ENCODE measurements around the gene SRRM2. TPM values are rescaled to one million over a fixed set of nuclear protein-coding genes. Genes with fewer than 3 reads are reported as not detected.
"Not testable (repeated sequence)": the region's sequence is repeated elsewhere in the genome, so short reads cannot be mapped to it uniquely, and the experiment has no call there.

The SRRM2 gene
- total RNA-seq, 2 donors from 2014 or later, result 1,185 to 1,285 TPM

GRCh38 chr16:2719328-2720063, 32.9 kb upstream of the SRRM2 start:
- ATAC-seq, result no peak
- peak overlapping the region; percentile 28 for H3K4me3 Mint-ChIP-seq
- peaks cover 6% of the 10 kb centered on the region for H3K4me1 Mint-ChIP-seq
- no peak for DNase-seq
- no peak overlapping the region for H3K27ac Mint-ChIP-seq
- no peaks in the 10 kb centered on the region for H3K9me3 ChIP-seq (ENCODE audit: control insufficient read depth, low read length, poor library complexity, severe bottlenecking)
- peaks cover 3% of the 10 kb centered on the region for H3K36me3 Mint-ChIP-seq (ENCODE audit: low read depth)
- H3K27me3 Mint-ChIP-seq, result peaks cover 5% of the 10 kb centered on the region

GRCh38 chr16:2720064-2720457, 32.4 kb upstream of the SRRM2 start, which contains the start of gene PRSS27:
PRSS27 (minus strand) TSS chr16:2720224; CDS start chr16:2720160, 64 bp downstream.
- ATAC-seq (no peak), DNase-seq (no peak)
- Mint-ChIP-seq H3K36me3 (ENCODE audit: low read depth) (peaks cover 3% of the 10 kb centered on the region), H3K27me3 (peaks cover 9% of the 10 kb centered on the region), H3K27ac (peak within 1 kb of the TSS; percentile 29), H3K4me3 (peak within 1 kb of the TSS; percentile 87), H3K4me1 (peaks cover 3% of the 10 kb centered on the region)
- no peaks in the 10 kb centered on the region for H3K9me3 ChIP-seq (ENCODE audit: control insufficient read depth, low read length, poor library complexity, severe bottlenecking)

- no peaks in the 10 kb centered on the region for H3K4me1 Mint-ChIP-seq
- peak; percentile 92 for ATAC-seq
- H3K4me3 Mint-ChIP-seq, result peak overlapping the region; percentile 87
- no peaks in the 10 kb centered on the region for H3K9me3 ChIP-seq (ENCODE audit: control insufficient read depth, low read length, poor library complexity, severe bottlenecking)
- H3K27ac Mint-ChIP-seq, result peak overlapping the region; percentile 29
- peaks cover 3% of the 10 kb centered on the region for H3K36me3 Mint-ChIP-seq (ENCODE audit: low read depth)
- peak; percentile 79 to 84 (median 82) for DNase-seq
- H3K27me3 Mint-ChIP-seq, result peaks cover 16% of the 10 kb centered on the region
These were observed 31.5 kb upstream of the SRRM2 start for GRCh38 chr16:2720719-2721633.

GRCh38 chr16:2721634-2722173, 30.7 kb upstream of the SRRM2 start:
- not testable (repeated sequence) for H3K9me3 ChIP-seq (ENCODE audit: control insufficient read depth, low read length, poor library complexity, severe bottlenecking); H3K4me1 Mint-ChIP-seq; DNase-seq; ATAC-seq; H3K36me3 Mint-ChIP-seq (ENCODE audit: low read depth)
- Mint-ChIP-seq H3K4me3 (peak overlapping the region; percentile 55), H3K27me3 (peaks cover 16% of the 10 kb centered on the region), H3K27ac (peak overlapping the region; percentile 29)

GRCh38 chr16:2724088-2724676, 28.3 kb upstream of the SRRM2 start:
- peaks cover 16% of the 10 kb centered on the region for H3K27me3 Mint-ChIP-seq

GRCh38 chr16:2724816-2725348, 27.6 kb upstream of the SRRM2 start:
- Mint-ChIP-seq H3K36me3 (ENCODE audit: low read depth) (peaks cover 3% of the 10 kb centered on the region), H3K27me3 (peaks cover 16% of the 10 kb centered on the region), H3K27ac (no peak overlapping the region), H3K4me1 (no peaks in the 10 kb centered on the region), H3K4me3 (no peak overlapping the region)
- ATAC-seq (no peak), DNase-seq (no peak)
- no peaks in the 10 kb centered on the region for H3K9me3 ChIP-seq (ENCODE audit: control insufficient read depth, low read length, poor library complexity, severe bottlenecking)

More at GRCh38 chr16:2724088-2724676, 28.3 kb upstream of the SRRM2 start:
- ATAC-seq, result no peak
- no peaks in the 10 kb centered on the region for H3K4me1 Mint-ChIP-seq
- H3K9me3 ChIP-seq (ENCODE audit: control insufficient read depth, low read length, poor library complexity, severe bottlenecking), result no peaks in the 10 kb centered on the region
- peaks cover 3% of the 10 kb centered on the region for H3K36me3 Mint-ChIP-seq (ENCODE audit: low read depth)
- no peak overlapping the region for H3K4me3 Mint-ChIP-seq
- no peak for DNase-seq
- H3K27ac Mint-ChIP-seq, result no peak overlapping the region

GRCh38 chr16:2726923-2727322, 25.5 kb upstream of the SRRM2 start:
- no peaks in the 10 kb centered on the region for H3K9me3 ChIP-seq (ENCODE audit: control insufficient read depth, low read length, poor library complexity, severe bottlenecking)
- H3K4me1 Mint-ChIP-seq, result no peaks in the 10 kb centered on the region
- ATAC-seq (no peak), DNase-seq (no peak)
- peaks cover 16% of the 10 kb centered on the region for H3K27me3 Mint-ChIP-seq
- H3K4me3 Mint-ChIP-seq, result no peak overlapping the region
- H3K27ac Mint-ChIP-seq, result no peak overlapping the region
- H3K36me3 Mint-ChIP-seq (ENCODE audit: low read depth), result peaks cover 3% of the 10 kb centered on the region

- DNase-seq, result no peak
- peaks cover 3% of the 10 kb centered on the region for H3K36me3 Mint-ChIP-seq (ENCODE audit: low read depth)
- no peaks in the 10 kb centered on the region for H3K4me1 Mint-ChIP-seq
- H3K27me3 Mint-ChIP-seq, result peaks cover 16% of the 10 kb centered on the region
- H3K9me3 ChIP-seq (ENCODE audit: control insufficient read depth, low read length, poor library complexity, severe bottlenecking), result no peaks in the 10 kb centered on the region
- no peak for ATAC-seq
- no peak overlapping the region for H3K27ac Mint-ChIP-seq
- H3K4me3 Mint-ChIP-seq, result no peak overlapping the region
These were observed 24.4 kb upstream of the SRRM2 start for GRCh38 chr16:2728034-2728433.

- no peaks in the 10 kb centered on the region for H3K36me3 Mint-ChIP-seq (ENCODE audit: low read depth)
- ATAC-seq (no peak), DNase-seq (no peak)
- H3K4me3 Mint-ChIP-seq, result no peak overlapping the region
- no peaks in the 10 kb centered on the region for H3K4me1 Mint-ChIP-seq
- H3K27me3 Mint-ChIP-seq, result peaks cover 4% of the 10 kb centered on the region
- H3K9me3 ChIP-seq (ENCODE audit: control insufficient read depth, low read length, poor library complexity, severe bottlenecking), result no peaks in the 10 kb centered on the region
- no peak overlapping the region for H3K27ac Mint-ChIP-seq
These were observed 17.5 kb upstream of the SRRM2 start for GRCh38 chr16:2734844-2735515.

GRCh38 chr16:2736476-2737237, 15.8 kb upstream of the SRRM2 start:
- peaks cover 9% of the 10 kb centered on the region for H3K27me3 Mint-ChIP-seq
- no peaks in the 10 kb centered on the region for H3K4me1 Mint-ChIP-seq
- H3K36me3 Mint-ChIP-seq (ENCODE audit: low read depth), result no peaks in the 10 kb centered on the region
- DNase-seq, result no peak
- no peak for ATAC-seq
- no peaks in the 10 kb centered on the region for H3K9me3 ChIP-seq (ENCODE audit: control insufficient read depth, low read length, poor library complexity, severe bottlenecking)
- no peak overlapping the region for H3K4me3 Mint-ChIP-seq
- no peak overlapping the region for H3K27ac Mint-ChIP-seq

- no peak overlapping the region for H3K27ac Mint-ChIP-seq
- H3K36me3 Mint-ChIP-seq (ENCODE audit: low read depth), result no peaks in the 10 kb centered on the region
- no peak for ATAC-seq
- no peaks in the 10 kb centered on the region for H3K4me1 Mint-ChIP-seq
- H3K4me3 Mint-ChIP-seq, result no peak overlapping the region
- no peaks in the 10 kb centered on the region for H3K9me3 ChIP-seq (ENCODE audit: control insufficient read depth, low read length, poor library complexity, severe bottlenecking)
- H3K27me3 Mint-ChIP-seq, result peaks cover 9% of the 10 kb centered on the region
- DNase-seq, result no peak
These were observed 15.2 kb upstream of the SRRM2 start for GRCh38 chr16:2737238-2737605.

GRCh38 chr16:2737895-2738418, 14.5 kb upstream of the SRRM2 start:
- DNase-seq (no peak), ATAC-seq (no peak)
- Mint-ChIP-seq H3K27ac (no peak overlapping the region), H3K27me3 (peaks cover 9% of the 10 kb centered on the region), H3K36me3 (ENCODE audit: low read depth) (no peaks in the 10 kb centered on the region), H3K4me3 (no peak overlapping the region), H3K4me1 (no peaks in the 10 kb centered on the region)
- no peaks in the 10 kb centered on the region for H3K9me3 ChIP-seq (ENCODE audit: control insufficient read depth, low read length, poor library complexity, severe bottlenecking)
